Fibroblast of skin of right biceps (primary cell): ENCODE measurements around the gene ARID1B.

Experiments used
- DNase-seq: peaks from one replicate; pipeline ENCODE4 v3.0.0-alpha.2; 2013

ARID1B gene

DNA sequence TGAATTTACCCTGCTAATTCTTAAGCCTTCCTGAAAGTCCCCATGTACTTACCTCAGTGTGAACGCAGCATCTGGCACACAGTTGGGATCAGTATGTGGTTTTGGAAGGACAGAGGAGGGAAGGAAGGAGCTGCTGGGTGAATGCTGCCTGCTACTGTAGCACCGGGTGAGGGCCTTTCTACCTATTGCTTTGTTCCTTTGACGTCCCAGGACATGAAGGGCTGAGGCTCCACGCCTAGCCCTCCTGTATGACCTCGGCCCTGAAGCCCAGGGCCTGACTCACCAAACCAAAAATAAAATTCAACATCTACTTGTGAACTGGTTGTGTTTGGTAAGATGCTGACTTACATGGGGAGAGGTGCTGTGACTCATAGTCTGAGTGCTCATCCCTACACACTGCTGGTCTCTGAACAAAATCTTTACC, 51.1 kb downstream of the ARID1B start:
- DNase-seq, result peak; percentile 86

DNA sequence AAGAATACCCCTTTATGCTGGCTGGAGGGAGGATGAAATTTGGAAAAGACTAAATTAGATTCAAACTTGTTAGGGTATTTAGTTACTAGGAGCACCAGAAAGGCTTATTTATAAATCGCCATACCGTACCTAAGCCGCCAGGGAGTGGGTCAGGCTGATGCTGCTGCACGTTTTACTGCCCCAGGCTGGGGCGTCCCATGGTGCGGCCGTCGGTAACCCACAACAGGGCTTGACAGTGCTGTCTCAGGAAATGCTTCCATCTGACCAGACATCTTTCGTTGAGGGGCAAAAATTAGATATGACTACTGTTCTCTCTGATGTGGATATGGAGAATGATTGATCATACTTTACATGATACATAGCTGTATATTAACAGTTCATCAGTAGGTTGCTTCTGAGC, 52.9 kb downstream of the ARID1B start:
- no peak for DNase-seq

DNA sequence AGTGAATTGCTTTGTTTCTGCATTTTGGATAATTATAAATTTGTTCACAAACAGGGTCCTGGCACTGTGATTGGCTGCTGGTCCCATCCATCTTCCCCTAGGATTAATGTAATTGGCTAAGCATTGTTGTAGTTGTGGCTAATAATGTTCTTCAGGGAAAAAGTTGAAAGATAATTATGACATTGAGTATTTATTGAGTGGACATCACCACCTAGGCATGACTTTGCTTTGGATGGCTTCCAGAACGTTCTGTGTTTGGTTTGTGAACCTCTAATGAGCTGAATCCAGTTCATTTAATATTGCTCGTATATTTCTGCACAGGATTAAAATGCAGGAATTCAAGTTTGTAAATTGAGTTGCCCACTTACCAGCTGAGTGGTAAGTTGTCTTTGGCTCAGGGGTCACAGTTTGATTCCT, 55.1 kb downstream of the ARID1B start:
- DNase-seq, result peak; percentile 64

DNA sequence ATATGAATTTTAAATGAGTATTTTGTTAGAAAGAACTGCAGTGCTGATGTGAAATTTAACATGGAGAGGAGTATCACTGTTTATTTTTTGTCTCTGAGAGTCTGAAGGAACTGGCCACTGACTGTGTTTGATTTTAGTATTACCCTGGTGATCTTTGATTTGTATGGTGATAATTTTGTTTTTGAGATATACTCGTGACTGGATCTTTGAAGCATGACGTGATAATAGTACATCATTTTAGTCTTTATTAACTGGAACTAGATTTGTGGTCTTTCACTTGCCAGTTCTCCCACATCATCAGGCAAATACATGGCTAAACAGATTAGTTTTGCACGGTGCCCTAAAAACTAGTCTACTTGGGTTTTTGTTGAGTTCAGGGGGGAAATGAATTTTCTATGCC, 55.5 kb downstream of the ARID1B start:
- DNase-seq, result no peak

DNA sequence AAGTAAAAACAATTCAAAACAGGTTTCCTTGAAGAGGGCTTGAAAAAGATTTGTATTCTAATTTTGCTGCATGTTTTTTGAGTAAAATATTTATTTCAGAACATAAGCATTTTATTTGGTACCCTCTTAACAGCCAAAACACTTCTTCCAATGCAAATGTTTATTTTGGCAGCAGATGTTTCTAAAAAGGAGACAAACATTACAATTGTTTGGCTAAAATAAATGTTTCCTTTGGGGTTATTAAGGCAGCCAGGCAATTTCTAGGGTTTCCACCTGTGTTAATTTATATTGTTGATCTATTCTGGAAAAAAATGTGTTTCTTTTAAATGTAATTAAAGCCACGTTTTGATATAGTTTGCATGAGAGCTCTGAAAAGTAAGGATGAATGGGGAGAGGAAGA, 56.6 kb downstream of the ARID1B start:
- DNase-seq, result no peak

DNA sequence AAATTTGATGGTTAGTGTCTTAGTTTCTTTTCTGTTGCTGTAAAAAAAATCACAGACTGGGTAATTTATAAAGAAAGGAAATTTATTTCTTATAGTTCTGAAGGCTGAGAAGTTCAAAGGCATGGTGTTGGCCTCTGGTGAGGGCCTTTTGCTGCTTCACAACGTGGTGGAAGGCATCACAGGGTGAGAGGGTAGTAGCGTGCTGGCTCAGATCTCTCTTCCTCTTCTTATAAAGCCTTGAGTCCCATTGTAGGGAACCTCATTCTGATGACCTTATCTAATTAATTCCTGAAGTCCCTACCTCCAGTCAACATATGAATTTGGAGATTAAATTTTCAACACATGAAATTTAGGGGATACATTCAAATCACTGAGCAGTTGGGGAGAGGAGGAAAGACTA, 62.0 kb downstream of the ARID1B start:
- no peak for DNase-seq

DNA sequence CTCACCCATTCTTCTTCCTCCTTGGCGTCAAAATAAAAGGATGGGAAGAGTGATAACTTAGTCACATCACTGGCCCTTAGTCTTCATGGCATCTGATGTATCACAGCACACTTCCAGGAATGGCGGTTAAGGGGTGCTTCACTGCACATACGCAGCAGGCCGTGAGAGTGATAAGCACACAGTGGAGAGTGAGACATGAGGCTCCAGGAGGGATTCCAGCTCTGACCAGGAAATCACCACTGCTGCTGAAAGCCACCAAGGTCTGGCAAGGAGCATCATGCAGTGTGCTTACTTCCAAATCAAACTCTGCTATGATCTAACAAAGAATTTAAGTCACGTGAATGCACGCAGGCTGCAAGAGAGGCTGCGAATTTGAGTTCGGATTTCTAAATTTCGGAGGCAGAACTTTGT, 62.4 kb downstream of the ARID1B start:
- peak; percentile 62 for DNase-seq

DNA sequence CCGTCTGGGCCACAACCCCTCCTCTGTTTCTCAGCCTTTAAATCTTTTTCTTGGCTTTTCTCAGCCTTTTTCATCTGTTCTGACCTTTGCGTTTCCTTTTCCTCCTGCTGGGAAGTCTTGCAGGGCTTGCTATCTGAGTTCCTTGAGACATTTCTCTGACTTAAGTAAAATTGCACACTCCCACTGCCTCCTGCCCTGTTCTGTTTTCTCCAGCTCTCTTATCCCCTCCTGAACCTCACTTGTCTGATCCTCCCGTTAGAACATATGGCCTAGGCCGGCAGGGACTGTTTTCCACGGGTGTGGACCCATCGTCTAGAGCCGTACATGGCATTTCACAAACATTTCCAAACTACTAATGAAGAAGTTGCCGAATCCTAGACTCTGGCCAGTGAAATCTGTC, 63.0 kb downstream of the ARID1B start:
- DNase-seq, result no peak

DNA sequence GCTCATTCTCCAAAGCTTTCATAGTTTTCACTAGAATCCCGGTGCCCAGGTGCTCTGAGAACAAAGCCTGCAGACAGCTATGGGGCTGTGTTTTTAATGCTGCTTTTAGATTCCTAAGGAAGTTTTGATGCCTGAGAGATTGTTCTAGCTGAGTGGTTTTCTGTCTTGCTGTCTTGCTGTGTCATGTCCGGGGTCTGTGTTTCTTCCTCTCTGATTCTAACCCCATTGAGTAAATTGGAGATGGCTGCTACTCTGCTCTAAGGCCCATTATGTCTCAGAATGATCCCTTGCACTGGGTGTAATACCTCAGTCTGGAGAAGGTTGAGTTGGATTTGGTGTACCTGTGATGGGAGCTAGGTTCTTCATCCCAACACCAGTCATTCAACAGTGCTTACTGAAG, 63.4 kb downstream of the ARID1B start:
- DNase-seq, result no peak

DNA sequence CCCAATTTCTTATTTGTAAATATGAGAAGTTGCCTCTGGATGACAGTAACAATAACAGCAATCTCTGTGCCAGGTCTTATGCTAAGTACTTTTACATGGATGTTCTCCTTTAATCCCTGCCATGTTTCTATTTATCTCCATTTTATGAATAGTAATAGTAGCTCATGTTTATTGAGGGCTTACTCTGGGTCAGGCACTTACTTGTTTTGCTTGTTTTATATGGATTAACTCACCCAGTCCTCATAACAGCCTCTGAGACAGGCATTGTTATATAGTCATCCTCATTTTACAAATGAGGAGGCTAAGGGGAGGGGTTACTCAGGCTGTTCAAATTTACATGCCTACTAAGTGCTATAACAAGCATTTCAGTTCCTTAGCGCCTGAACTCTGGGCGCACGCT, 64.3 kb downstream of the ARID1B start:
- DNase-seq, result no peak

DNA sequence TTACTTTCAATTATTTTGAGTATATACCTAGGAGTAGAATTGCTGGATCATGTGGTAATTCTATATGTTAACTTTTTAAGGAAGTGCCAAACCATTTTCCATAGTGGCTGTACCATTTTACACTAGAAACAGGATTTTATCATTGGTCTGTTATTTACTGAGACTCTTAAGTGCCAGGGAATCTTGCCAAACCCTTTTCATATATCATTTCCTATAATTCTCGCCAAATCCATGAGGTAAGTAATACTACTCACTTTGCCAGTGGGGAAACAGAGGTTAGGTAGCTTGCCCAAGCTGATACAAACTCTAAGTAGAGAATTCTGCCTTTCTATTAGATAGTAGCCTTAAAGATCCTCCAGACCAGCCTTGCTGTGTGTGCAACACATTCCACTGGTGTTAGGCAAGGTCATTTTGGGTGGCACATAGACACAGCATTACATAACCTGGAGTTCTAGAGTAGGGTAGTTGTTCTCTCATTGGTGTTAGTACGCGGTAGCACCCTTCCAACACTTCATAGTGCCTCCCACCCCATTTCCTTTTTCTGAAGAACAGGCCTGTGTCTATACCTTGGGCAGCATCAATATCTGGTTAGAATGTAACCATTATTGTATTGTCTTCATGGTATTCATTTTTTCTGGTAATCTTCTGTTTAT, 65.5 kb downstream of the ARID1B start:
- no peak for DNase-seq

DNA sequence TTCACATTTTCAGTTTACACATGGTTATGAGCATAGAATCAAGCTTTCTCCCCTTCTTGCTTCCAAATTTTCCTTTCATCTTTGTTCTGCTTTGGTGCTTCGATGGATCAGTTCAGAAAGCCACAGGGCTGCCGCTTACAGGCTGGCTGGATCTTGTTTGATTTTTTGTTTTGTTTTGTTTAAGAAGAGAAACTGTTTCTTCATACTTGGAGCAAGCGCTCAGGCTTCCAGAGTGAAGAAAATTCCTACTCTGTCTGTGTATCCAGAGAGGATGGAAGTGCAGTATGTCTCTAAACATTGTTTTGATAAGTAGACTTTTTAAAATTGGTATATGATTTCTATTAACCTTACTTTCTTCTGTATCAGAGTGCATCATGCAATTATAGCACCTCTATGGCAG, 66.9 kb downstream of the ARID1B start:
- no peak for DNase-seq

DNA sequence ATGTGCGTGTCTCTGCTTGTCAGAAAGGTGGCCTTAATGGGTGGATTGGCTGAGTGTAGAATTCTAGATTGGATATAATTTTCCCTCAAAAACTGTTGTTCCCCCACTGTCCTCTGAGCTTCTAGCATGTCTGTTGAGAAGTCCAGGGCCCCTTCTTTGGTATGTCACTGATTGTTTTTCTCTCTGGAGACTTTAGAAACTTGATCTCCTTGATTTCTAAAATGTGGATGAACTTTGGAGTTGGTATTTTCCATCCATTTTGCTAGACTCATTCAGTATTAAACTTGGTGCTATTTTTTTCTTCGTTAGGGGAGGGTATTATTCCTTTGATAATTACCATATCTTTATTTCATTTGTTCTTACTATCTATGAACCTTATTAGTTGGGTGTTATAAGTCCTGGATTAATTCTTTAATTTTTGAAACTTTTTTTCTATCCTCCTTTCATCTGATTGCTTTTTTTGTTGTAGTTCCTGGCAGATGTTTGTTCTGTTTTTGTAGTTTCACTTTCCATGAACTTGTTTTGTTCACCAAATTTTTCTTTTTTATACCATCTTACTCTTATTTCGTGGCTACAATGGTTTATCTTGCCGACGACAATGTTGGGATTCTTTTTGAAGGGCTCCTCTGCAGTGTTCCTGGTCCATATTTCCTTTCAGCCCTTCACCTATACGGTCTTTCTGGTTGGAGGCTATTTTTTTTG, 68.4 kb downstream of the ARID1B start:
- DNase-seq, result no peak

DNA sequence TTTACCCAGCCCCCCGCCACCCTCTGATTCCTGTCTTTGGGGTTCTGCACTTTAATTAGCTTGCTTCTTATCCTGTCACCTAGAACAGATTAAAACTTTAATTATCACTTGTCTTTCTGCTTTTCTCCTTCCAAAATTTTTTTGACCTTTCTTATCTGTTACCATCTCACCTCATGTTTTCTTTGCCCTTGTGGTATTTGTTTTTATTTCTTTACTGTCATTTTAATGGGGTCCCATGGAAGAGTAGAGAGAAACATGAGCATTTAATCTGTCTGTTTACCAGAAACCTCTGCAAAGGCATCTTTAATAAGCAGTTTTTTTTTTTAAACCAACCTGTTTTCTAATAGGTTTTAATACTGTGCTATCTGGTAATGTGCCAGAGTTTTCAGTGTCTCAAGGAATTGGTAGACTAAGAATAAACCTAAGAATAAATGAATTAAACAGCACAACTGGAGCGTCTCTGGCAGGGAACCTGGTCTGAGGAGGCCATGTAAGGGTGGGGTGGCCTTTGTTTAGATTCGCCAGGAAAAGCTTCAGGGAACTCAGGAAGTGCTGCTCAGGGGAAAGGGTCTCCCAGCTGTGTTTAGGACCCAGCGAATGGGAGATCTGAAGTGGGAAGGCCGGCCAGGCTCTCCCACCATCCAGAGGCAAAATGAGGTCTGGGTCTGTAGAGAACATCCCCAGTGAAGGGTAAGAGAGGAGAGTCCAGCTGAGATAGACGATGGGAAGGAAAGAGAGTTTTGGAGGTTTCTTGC, 69.8 kb downstream of the ARID1B start:
- no peak for DNase-seq

DNA sequence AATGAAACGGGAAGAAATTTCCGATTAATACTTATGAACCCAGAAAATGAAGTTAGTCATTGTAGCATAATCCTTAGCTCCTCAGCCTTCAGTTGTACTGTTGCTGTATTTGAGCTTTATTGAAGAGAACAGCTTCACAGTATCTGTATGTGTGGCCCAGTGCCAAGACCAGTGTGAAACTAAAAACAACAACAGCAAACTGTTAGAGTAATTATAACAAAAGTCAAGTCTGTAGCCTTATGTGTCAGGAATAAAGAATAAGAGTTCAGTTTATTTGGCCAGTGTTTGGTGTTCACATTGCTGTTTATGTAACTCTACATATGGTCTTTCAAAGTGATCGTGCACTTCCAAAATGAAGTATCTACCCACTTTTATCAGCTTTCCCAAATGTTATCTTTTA, 70.9 kb downstream of the ARID1B start:
- no peak for DNase-seq

DNA sequence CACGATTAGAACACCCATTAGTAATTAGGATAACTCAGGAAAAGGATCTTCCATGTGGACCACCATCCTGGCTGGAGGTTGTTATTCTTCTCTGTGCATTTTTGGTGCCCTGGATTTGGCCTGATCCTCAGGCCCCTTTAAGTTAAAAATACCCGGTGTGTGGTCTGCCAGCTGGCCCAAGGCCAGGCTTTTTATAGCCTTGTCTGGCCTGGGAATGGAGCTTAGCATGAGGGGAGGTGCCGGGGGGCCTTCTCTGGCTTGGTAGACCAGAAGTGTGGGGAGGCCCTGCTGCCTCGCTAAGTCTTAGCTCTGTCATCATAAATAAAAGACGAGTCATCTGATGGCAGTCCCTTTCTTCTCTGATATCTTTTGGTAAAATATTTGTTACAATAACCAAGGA, 71.4 kb downstream of the ARID1B start:
- peak; percentile 79 for DNase-seq

DNA sequence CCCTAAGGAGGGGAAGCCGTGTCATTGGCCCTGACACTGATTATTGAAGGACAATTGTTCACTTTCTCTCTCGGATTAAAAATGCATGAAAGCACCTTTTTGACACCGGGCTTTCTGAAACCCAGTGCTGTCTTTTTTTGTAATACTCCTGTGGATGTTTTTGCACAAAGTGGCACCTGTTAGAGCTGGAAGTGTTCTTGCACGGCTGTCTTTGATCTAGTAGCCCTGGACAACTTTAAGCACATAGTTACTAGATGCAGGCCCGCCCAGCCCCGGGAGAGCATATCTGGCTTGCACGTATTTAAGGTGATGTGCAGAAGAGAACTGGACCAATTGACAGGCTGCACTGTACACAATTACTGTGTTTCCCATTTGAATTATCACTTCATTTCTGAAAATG, 72.6 kb downstream of the ARID1B start:
- no peak for DNase-seq

DNA sequence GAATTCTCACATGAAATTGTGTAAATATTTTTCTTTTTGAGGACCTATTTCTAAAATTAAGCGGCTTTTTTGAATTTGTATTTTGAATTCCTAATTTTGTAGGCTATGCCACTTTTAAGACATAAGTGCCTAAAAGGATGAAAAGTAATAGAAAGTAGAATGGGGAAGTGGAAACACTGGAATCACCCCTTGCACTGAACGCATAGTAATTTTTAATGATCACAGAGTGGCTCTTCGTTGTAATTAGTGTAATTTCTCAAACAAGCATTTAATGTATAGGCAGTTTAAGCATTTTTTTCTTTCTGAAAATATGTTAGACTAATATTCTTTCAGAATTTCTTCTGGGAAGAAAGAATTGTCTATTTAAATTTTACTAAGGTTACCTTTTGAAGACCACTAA, 73.2 kb downstream of the ARID1B start:
- DNase-seq, result no peak

DNA sequence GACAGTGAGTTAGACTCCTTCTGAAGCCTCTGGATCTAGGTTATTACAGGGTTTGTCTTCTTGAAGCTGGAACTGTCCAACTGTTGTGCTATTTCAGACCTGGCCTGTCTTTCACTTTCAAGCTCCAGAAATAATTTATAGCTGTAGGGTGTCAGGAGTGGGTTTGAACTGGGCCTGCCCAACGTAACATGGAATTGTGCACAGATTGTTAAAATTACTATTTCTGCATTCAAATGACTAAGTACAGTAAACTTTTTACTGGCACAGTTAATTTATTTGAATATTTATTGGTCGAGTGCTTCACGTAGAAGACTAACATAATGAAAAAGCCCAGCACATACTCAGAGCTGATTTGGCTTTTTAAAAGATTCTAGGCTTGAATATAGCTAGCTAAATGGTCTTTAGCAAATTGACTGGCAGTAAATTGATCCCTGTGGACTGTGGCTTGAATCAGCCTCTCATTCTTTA, 74.3 kb downstream of the ARID1B start:
- no peak for DNase-seq

DNA sequence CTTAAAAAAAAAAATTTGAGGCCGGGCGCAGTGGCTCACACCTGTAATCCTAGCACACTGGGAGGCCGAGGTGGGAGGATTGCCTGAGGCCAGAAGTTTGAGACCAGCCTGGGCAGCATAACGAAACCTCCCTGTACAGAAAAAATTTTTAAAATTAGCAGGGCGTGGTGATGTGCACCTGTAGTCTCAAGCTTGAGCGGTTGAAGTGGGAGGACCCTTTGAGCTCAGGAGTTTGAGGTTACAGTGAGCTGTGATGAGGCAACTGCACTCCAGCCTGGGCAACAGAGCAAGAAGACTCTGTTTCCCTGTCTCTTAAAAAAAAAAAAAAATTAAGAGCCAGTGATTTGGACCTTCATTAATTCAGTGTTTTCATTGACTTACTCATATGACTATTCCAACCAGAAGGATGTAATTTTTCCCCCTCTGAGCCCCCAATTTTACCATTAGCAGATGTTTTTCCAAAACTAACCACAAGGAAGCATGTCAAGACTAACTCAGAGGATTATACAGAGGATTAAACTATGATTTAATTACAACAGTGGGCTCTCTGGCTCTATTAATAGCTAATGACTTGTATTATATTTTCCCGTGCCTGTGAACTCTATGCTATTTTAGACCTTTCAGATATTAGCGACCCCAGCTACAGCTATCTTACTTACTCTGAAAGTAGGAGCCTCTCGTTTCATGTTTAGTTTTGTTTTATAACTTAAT, 75.1 kb downstream of the ARID1B start:
- DNase-seq, result peak; percentile 45

DNA sequence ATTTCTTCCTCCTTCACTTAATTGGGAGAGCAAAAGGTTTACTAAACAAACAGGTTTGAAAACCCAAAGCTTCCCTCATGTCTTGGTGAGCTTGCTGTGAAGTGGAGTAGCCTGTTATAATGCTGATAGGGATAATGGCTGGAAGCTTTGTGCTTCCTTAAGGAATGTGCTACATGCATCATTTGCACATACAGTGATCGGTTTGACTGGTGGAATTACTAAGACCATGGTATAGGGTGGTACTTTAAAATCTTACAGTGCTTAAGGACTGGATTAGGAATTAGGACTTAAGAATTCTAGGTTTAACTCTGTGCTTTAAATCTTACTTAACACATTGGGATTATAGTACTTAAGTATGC, 75.7 kb downstream of the ARID1B start:
- DNase-seq, result no peak

DNA sequence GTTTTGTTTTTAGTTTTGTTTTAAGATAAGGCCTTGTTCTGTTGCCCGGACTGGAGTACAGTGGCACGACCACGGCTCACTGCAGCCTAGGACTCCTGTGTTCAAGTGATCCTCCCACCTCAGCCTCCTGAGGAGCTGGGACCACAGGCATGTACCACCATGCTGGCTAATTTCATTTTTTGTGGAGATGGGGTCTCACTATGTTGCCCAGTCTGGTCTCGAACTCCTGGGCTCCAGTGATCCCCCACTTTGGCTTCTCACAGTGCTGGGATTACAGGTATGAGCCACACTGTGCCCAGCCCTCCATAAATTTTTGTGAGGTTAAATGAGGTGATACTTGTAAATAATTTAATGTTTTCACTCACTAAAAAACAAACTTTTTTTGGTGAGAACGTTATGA, 76.6 kb downstream of the ARID1B start:
- no peak for DNase-seq

DNA sequence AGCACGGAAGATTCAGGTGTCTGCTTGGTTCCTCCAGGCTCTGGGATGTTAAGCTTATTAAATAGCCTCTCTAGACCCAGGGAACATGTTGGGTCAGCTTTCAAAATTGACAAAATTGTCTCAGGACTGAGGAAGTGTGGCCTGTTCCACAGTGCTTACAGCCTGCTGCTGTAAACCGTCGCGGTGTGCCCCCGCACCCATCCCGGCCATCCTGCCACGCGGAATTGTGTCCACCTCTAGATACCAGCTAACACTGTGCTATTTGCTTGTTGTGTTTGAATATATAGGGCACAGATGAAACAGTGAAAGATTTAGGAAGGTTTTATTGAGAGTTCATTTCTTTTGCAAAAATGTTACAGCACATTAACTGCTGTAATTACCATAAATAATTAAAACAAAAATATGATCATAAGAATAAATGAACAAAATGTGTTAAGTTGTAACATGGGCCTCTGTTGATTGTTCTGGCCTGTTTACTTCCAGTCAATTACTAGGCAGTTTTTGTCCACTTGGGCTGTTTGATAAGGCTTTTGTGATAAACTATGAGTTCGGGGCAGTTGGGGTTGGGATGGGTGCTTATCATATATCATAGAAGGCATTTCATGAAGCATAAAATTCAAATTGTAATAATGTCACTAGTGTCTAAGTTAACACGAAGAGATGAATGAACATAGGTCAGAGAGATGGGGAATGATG, 77.4 kb downstream of the ARID1B start:
- no peak for DNase-seq
